SKM-1 (cell line): ENCODE measurements around the gene KLHL13.
"Not testable (repeated sequence)": the region's sequence is repeated elsewhere in the genome, so short reads cannot be mapped to it uniquely, and the experiment has no call there.

Experiments used
- DNase-seq: peaks from one replicate; lab custom pipeline; 2025; ENCODE audit not compliant: unreplicated experiment; lab: John Stamatoyannopoulos, UW

The KLHL13 gene

DNA sequence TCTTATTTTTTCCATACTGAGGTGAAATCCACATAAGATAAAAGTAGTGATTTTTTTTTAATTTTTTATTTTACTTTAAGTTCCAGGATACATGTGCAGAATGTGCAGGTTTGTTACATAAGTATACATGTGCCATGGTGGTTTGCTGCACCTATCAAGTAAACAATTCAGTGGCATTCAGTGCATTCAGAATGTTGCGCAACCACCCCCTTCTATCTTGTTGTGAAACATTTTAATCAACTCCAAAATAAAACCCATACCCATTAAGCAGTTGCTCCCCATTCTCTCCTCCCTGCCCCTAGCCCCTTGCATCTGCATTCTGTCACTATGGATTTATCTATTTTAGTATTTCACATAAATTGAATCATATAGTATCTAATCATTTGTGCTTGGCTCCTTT, 121.2 kb downstream of the KLHL13 start:
- DNase-seq: no peak

DNA sequence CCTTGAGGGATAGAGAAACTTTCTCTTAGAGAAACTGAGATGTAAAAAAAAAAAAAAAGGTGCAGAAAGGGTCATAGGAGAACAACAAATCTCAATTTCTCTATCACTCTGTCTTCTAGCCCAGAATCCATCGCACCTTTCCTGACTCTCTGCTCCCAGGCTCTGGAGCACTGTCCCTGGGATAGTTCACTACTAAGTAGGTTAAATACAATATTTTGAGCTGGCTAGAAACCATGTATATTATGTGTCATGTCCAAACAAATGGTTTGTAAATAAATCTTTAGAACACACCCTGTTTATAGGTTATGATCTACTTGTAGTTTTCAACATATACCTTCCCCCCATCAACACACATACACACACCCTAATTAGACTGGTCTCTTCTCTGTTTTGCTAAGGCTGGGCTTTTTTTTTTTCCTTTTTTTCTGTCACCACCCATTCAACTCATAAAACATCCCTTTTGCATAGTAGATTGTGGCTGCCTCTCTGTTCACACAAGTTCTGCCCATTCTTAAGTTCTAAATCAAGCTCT, 124.4 kb downstream of the KLHL13 start:
- no peak for DNase-seq

DNA sequence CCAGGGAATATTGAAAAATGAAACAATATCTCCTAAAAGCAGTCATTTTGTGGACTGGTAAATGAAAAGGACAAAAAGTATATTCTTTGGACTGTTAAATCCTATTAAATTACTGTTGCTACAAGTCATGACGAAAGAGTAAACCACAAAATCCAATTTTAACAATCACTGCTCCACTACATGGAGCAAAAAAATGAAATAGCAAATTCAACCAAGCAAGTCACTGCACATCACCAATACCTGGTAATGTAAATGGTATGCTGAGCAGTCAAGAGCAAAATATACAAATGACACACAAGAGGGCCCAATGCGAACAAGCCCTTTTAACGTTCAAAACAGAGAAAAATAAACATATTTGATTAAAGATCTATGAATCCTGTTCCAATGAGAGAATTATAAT, 126.2 kb downstream of the KLHL13 start:
- DNase-seq: no peak

DNA sequence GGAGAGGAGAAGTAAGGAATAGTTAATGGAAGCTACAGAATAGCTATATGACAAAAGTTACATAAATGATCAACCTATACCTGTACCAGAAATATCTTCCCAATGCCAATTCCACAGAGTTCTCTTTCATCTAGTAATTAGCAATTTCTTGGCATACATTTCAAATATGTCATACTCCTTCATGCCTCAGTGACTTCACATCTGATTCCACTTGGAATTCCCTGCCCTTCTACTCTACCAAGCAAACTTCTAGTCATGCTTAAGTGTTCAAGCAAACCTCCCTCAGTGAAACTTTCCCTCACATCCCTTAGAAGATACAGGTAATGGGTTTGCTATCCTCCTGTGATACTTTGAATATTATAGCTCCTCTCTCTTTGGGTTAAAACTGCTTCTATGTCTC, 127.1 kb downstream of the KLHL13 start:
- DNase-seq: no peak

DNA sequence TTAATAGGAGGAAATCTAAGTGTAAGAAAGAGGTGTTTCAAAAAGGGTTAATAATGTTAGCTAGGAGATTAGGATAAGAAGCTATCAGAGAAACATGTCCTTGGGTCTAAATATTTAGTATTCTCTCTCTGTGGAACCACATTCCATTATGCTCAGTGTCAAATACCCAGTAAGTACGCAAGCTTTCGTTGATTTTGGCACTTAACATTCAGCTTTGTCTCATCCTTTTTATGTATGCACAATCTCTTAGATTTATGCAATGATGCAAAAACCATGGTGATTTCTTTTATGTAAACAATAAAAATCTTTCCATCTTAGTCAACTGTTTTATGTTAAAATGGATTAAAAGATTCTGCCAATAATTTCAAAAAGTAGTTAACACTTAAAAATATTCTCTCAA, 129.2 kb downstream of the KLHL13 start:
- DNase-seq: no peak

DNA sequence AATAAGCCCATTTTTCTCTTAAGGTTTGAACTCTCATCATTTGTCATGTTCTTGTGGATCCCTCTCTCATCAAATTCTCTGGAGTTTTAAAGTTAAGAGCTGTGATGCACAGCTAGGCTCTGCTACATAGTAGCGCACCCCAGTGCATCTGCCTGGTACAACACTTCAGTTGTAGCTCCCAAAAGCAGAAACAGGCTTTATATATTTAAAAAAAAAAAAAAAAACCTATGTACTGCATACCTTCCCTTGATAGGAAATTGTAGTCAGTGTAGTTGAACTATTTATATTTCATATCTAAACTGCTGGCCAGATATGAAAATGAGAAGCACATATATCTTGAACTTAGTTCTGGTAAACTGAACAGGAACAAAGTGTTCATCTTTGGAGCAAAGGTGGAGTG, 131.4 kb downstream of the KLHL13 start:
- DNase-seq: no peak

DNA sequence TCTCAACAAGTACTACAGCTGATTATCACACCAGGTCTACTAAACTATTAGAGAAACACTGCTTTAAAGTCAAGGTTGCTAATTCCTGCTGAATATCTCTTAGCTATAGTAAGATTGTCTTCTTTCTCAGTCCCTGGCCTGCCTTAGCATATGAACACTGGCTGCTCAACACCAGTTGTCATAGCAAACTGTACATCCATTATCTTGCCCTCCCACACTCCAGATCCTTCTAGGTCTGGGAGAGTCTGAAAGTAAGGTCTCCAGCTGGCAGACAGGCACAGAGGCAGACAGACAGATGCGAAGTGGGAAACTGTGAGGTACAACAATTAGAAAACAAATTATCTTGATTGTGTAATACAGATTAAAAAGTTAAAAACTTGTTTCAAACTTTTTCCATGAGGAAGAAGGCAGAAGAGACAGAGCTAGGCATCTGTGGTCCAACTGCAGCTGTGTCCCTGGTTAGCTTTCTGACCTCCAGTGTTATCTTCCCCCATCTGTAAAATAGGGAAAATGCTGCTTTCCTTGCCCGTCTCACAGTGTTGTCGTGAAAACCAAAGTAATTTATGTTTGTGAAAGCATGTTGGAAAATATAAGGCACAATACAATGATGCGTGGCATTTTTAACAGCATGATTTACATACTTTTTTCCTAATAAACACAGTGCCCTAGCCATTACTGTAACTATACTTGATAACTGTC, 133.8 kb downstream of the KLHL13 start:
- DNase-seq: no peak

DNA sequence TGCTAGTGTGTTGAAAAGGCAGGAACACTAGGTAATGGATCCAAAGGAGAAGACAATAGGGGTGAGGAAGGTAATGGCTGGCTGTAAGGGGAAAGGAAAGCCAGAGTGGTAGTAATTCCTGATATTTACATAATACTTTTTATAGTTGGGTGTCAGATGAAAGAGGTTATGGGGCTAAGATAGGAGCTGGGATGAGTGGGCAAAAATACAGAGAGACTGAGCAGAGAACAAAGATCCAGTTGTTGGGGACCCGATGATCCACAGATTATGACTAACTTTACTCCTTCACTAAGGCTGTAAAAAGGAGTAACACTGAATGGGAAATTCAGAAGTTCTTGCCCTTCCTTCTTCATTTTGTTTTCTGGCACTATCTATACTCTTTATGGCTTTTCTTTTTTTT, 138.2 kb downstream of the KLHL13 start:
- no peak for DNase-seq

DNA sequence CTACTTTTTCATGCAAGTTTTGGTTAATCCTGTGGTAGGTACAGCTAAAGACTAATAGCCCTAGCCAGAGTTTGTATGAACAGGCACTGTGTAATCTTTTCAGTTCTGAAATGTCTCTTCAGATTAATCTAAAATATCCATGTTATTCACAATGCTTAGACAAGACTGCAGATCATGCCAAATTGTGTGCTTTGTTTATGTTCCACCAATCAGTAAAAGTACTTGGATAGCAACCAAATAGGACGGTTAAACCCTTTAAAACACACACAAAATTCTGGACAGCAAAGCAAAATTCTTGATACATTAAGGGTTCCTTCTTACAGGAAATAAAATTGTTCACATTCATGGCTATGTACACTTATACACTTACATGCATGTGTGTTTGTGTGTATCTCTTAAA, 139.1 kb downstream of the KLHL13 start:
- no peak for DNase-seq

DNA sequence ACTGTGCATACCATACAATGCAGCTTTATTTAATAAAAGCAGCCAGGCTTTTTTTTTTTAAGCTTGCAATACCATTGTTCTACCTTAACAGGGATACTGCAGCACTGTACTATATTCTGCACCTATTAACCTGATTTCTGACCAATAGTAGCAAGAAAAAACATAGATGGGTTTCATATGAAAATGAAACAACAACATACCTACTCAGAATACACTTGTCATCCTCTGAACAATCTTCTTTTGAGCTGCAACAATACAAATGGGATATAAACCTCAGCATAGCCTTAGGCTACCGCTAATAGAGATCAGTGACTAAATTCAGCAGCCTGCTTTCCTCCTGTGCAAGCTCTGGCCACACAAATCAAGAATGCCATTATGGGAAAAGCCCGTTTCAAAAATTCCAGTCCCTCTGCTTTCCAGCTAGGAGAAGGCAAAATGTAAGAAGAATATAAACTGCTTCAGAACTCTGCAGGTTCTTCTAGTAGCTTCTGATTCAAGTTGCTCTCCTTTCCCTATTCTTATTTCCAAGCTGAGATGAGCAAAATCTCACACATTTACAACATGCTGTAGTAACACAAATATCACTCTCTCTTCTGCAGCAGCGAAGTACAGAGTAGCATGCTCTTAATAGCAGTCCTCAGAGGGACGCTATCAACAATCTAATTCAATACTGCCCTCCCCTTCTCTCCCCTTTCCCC, 143.4 kb downstream of the KLHL13 start:
- no peak for DNase-seq

DNA sequence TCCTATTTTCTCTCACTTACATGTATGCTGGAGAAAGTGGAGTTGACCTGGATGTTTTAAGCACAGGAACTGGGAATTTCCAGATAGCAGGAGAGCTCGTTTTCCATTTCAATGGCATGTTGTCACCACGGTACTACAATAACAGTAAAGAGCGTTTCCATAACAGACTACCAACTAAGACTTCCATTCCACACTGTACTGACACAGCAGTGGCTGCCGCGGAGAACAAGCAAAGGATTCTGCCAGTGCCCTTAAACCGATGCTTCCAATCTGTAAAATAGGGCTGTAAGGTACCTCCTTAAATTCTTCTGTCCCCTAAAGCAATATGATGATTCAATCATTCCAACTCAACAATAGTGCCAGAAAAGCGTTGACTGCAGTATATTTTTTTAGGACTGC, 143.9 kb downstream of the KLHL13 start:
- no peak for DNase-seq

DNA sequence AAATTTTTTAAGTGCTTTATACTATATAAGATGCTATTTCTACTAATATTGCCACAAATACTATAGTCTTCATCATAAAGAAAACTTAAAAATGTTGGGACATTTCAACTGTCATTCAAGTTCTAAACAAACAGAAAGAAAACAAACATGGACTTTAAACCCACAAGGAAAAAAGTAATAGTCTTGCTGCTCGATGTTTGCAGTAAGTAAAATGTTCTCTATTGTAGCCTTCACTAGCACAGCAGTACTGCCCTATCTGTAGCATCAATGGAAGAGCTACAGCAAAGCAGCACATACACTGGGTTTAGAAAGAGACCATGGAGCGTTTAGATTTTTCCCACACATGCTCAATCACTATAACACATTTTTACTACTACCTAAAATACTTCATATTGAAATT, 146.8 kb downstream of the KLHL13 start:
- no peak for DNase-seq

DNA sequence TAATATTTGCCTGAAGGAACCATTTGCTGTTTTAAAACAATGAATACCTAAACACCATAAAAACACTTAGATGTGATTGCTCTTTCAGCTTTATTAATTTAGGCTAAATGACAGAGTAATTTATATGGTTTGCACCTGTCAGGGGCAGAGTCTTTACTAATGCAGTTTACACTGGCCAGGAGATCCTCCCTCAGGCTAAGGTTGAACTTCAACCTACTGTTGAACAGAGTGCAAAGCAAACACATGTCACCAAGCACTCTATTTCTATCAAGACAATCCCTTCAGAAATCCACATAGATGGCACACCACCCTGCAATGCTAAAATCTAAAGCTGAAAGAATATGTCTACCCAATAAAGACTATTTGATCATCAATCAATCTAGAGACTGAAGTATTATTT, 147.3 kb downstream of the KLHL13 start:
- no peak for DNase-seq

DNA sequence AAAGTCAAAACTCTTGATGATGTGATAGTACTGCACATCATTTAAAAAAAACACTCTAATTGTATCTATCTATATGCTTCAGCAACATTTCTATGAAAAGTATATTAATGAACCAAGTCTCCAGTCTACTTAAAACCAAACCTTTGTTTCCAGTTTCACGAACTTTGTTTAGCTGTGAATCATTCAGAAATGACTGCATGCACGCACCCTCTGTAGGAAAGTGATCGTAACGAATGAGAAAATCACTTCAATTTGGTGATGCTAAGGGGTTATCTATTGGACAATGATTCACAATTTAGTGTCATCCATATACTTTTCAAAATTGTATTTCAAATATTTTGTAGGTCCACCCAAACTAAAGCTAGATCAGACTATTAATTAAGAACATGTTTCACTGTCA, 157.6 kb downstream of the KLHL13 start:
- DNase-seq: no peak

DNA sequence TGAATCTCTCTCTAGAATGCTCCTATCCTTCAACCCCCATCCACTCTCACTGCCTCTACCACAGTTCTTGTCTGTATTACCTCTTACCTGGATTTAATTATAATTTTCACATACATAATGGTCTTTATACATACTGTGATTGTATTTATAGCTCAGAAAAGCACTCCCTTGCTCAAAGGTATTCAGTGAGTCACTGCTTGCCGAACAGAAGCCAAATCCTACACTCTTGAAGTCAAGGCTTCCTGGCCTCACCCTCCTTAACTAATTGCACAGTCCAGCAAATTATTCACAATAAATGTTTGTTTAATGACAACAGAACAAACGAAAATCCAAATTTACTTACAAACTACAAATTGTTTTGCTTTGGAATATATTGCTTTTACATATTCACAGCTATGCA, 159.5 kb downstream of the KLHL13 start:
- no peak for DNase-seq

DNA sequence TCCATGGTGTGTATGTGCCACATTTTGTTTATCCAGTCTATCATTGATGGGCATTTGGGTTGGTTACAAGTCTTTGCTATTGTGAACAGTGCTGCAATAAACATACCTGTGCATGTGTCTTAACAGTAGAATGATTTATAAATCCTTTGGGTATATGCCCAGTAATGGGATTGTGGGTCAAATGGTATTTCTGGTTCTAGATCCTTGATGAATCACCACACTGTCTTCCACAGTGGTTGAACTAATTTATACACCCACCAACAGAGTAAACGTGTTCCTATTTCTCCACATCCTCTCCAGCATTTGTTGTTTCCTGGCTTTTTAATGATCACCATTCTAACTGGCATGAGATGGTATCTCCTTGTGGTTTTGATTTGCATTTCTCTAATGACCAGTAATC, 177.3 kb downstream of the KLHL13 start:
- not testable (repeated sequence) for DNase-seq

DNA sequence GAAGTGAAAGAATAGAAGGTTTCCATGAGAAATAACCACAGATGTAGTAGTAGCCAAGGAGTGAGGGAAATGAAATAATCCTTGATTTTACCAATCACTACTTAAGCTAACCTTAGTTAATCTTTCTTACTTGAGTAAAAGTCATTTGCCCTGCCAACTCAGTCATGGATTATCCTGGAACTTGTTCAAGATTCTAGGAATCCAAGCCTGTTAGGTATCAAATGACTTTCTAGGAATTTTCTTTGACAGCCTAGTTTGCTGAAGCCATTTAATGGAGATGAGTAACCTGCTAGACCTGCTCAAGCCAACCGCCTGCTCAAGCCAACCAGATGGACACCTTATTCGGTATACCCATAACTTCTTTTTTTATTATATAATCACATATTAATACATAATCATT, 180.5 kb downstream of the KLHL13 start:
- no peak for DNase-seq

DNA sequence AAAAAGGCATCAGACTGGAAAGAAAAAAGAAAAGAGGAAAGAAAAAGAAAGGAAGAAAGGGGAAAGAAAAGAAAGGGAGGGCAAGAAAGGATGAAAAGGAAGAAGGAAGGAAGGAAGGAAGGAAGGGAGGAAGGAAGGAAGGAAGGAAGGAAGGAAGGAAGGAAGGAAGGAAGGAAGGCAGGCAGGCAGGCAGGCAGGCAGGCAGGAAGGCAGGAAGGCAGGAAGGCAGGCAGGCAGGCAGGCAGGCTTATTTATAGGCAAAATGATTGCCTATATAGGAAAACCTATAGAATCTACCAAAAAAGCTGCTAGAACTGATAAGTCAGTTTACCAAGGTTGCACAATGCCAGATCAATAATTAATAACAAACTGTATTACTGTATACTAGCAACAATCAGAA, 186.5 kb downstream of the KLHL13 start:
- DNase-seq: not testable (repeated sequence)

DNA sequence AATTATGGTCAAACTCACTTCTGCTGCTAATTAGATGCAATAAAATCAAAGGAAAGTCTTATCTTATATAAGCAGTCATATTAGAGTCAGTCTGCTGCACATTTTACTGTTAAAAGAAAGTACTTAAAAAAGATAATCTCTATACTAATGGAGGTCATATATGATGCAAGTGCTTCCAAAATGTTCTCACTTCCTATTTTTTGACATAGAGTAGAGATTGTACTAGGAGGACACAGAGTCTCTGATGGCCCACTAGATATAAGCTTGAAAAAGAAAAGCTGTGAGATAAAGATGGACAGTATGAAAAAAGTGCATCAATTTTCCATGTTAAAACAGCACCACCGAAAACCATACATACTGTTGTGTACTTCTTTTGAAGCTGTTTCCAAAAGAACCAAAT, 196.9 kb downstream of the KLHL13 start:
- no peak for DNase-seq

DNA sequence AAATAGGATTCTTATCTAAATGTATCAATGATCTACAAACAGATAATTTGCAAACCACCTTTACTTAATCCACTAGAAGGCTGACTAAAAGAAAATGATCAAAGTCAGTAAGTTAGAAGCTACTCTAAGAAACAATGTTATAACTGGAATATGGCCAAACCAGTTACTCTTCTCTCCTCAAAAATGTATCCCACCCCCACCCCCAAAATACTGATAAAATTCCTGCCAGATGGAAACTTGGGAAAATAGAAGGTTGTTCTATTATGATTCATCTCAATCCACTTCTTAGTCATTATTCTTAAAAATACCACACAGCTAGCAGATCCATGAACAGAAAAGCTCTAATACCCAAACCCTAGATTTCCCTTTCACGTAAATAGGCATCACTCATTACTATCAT, 206.4 kb downstream of the KLHL13 start:
- DNase-seq: no peak

DNA sequence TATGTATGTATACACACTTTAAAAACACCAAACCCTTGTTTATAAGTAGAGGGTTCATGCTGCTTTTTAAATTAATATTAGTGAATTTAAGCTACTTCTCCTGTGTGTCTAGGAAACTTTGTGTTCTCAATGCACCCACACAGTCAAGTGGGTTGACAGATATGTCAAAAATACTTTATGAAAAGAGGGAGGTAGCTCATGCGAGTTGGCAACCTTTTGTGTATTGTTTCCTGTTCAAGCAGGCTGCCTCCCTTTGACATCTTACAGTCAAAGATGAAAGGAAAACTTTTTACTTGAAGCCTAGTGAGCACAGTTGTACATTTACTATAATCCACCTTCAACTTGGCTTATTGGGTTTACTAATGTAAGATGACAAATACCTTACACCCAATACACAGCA, 218.4 kb downstream of the KLHL13 start:
- DNase-seq: no peak

DNA sequence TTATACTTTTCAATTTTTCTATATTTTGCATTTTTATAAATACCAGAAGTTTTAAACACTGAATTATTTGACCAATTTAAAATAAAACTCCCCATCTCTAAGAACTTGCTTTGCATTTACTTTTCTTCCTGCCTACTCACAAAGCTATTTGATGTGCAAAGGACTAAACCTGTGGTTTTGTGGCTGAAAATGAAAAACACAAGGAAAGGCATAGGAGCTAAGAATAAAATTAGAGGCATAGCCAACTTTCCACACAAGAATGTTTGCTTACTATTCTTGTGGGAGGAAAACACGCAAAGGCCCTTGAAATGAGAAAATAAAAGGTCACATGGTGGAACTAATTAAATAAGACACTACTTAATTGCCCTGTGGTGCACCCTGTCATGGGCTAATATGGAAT, 221.2 kb downstream of the KLHL13 start:
- no peak for DNase-seq

DNA sequence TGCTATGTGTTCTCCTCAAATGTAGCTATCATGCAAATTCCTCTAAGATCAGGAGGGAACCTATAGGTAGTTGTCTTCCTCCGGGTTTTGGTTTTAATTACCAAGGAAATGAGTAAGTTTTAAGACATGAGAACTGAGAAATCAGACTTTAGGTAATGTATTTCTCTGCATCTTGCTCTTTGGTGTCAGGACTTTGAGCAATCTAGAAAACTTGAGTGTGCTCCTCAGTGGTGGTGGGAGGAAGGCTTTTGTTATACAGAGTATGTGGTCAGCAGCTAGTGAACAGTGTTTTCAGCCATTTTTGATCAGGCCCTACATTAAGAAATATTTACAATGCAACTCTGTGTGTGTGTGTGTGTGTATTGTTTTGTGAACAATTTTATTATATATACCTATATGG, 224.1 kb downstream of the KLHL13 start:
- no peak for DNase-seq
